GM18519 (cell line): Measurements from ENCODE around the gene GEN1.

Source experiments
- ATAC-seq: cut with Tn5 transposase; IDR thresholded peaks from one replicate; pipeline ENCODE4 v1.9.1; 2021; ENCODE audit warnings: mild to moderate bottlenecking, moderate library complexity; ENCODE audit not compliant: unreplicated experiment, low FRiP score

Gene GEN1

DNA sequence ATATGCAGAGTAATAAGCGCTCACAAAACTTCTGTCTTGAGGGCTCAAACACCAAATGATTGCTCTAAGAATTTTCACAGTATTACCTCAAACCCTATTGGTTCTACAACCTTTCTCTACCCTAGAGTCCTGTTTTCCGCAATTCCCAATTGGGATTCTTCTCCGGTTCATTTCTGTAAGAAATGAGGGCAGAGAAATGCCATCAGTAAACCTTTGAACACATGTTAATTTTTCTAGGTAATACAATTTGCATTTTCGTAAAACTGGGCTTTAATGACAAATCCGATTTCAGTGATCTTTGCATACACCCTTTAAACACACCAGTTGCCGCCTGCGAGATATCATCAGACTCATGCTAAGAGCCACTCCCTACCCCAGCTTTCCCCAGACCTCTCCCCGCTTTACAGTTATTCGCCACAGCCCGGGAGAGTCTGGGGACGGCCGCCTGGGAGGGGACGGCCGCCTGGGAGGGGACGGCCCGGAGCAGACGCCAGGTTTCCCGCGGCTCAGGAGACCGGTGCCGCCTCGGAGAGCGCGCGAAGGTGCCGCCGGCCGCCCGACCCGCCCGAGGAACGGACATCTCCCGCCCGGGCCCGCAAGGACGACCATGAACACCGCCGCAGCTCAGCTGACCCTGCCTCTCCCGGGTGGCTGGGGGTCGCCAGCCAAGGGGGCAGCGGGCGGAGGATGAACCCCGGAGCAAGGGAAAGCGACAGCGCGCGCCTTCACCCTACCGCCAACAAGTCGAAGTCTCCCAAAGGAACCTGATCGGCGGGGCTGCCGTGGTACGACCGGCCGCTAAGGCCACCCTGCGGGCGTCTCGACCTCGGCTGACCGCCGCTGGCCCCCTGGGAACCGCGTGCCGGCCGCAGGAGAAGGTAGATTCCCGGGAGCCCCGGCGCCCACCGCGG is 791 bp upstream of the GEN1 start:
- peak; percentile 27 for ATAC-seq

DNA sequence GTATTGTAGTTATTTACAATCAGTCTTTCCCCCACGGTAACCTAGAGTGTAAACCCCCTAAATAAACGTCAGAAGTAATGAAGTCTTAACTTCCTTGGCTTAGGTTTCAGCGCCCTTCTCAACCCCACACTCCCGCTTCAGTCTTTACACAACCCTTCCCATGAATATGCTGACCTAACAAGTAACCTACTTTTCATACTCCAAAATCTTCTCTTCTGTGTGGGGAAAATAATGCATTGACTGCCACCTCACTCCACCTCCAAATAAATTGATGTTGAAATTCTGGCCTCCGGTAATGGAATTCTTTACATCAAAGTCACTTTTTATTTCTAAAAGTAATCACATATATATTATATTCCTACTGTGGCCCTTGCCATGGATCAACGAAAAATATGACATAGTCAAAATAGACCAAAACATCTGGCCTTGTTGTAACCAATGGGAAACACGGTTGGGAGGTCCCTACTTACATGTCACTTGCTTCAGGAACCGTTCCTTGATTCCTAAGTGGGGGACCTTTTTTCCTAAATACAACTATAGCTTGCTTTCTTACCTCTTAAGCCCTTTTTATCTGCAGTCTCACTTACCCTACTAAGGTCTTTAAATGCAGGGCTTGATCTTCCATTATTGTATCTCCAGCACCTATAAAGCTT is 961 bp downstream of the GEN1 start:
- no peak for ATAC-seq

DNA sequence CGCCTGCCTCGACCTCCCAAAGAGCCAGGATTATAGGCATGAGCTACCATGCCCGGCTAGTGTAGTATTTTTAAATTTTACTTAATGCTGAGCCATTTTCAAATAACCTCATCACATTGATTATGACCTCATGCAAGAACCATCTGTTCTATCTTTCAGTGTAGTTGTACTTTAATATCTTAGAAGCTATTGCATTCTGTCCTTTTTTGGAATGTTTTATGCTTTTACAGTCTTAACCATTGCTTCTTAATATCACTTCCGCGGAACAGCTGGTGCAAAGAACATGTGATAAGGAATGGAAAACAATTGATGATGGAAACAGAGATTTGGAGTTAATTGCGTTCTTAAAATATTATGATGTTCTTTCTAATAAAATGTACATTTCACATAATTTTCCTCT is 2.7 kb downstream of the GEN1 start:
- no peak for ATAC-seq

DNA sequence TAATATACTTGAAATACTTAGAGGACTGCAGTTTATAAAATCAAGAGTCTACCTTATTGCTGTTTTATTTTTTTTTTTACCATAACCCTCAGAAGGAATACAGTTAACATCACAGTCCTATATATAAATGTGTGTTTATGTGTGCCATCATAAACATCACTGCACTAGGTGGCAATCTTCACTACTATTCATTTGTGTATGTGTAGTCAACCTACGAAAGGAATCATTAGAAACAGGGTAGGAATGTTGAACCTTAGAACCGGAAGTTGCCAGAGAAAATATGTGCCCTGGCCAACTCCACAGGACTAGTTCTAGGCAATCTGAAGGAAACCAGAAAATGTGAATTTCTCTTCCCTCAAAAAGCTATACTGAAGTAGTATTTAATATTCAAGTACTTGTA is 3.4 kb downstream of the GEN1 start:
- no peak for ATAC-seq

DNA sequence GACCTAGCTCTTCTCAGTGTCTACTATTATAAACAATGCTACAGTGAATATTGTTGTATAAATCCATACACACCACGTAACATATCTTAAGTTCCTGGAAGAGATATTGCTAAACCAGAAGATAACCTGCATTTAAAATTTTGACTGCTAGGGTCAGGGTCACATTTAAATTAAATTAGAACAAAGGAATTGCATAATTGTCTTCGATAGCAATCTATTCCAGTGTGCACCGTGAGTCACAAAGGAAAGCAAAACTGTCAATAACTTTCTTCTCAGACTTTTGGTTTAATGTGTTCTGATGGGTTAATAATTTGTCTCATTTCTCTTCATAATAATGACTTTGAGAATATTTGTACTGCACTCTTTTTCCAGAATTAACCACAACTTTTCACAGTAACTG is 4.2 kb downstream of the GEN1 start:
- ATAC-seq: no peak

DNA sequence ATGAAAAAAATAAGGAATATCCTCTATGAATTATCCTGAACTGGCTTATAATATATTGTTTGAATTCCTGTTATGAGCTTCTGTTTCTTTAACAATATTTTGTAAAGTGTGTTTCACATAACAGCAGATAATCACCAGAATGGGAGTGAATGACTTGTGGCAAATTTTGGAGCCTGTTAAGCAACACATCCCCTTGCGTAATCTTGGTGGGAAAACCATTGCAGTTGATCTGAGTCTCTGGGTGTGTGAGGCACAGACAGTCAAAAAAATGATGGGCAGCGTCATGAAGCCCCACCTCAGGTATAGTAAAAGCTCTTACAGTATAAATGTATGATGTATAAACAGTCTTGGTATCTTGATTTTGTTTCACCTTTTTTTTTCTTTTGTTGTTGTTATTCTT is 5.9 kb downstream of the GEN1 start:
- no peak for ATAC-seq

DNA sequence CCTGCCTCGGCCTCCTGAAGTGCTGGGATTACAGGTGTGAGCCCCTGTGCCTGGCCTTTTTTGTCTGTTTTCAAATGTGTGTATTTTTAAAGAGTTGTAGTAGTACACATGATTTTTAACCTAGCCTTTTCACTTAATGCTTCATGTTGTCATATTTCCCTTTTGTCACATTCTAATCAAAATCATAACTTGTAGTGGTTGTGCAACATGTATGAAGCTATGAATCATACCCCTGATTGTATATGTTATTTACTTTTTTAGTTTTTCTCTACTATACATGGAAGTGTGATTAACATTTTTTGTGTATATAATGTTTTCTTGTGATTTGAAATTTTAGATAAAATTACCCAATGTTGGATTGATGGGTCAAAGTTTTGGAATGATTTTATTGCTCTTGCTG is 8.5 kb downstream of the GEN1 start:
- ATAC-seq: no peak

DNA sequence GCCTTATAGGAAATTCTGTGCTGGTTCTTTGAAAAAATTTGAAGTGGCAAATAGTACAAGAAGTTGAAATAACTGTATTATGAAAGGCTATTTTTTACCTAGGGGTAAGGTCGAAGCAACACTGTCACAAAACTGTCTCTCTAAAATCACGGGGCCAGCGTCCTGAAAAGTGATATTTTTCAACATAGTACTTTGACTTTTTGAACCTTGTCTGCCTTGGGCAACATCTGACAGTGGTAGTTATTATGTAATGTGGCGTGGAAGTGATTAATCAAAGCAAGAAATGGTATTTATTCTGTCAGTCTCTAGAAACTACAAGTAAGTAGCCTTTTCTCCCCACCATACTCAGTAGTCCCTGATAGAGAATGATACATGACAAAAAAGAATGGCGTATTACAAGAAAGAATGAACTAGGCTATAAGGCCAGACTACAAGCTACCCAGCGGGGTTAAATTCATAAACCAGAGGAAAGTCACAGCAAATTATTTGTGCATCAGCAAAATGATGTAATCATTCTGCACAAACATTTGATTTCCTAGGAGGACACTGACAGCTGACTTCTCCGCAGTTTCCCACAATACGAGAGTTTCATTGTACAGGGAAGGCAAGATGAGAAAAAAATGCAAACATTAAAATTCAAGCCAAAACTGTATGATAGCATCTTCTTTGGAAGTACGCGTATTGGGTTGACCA is 9.8 kb downstream of the GEN1 start:
- ATAC-seq: no peak

DNA sequence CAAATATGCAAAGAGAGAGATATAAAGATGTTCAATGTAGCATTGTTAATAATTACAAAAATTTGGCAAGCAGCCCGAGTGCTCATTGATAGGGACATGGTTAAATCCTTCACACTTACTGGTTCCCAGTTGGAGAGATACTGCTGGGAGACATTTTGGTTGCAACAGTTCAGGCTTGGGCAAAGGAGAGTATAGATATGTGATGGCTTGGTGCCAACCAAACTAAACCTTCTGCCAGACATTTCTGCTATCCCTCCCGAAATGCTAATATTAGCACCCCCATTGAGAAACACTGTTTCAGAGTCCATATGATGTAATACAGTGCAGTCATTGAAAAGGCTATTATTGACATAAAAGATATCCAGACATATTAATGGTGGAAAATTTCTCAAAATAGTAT is 11.5 kb downstream of the GEN1 start:
- ATAC-seq: no peak

DNA sequence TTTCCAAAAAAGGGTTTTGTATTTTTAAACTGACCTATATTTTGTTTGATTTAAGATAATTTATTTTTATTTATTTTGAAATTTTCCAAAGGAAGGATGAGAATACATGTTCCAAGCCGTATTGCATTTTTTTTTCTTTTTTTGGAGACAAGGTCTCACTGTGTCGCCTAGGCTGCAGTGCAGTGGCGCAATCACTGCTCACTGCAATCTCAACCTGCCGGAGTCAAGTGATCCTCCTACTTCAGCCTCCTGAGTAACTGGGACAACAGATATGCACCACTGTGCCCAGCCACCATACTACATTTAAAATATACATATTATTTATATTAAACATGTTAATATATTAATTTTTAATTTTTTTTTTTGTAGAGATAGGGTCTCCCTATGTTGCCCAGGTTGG is 15.0 kb downstream of the GEN1 start:
- ATAC-seq: no peak

DNA sequence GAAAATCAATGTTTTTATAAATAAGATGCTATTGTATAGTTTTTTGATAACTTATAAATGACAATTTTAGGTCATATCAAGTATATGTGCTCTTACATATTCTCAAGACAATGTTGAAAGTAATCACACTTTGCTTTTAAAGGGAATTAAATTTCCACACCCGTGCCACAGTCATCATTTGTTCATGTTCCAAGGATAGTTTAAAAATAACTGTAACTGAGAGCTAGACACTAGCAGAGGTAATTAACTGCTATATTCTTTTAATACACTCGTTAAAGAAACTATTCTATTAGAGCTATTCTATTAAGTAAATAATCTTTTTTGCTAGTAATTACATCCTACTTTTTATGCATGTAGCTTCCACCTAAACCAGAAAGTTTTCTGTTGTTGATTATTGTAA is 18.0 kb downstream of the GEN1 start:
- ATAC-seq: no peak

DNA sequence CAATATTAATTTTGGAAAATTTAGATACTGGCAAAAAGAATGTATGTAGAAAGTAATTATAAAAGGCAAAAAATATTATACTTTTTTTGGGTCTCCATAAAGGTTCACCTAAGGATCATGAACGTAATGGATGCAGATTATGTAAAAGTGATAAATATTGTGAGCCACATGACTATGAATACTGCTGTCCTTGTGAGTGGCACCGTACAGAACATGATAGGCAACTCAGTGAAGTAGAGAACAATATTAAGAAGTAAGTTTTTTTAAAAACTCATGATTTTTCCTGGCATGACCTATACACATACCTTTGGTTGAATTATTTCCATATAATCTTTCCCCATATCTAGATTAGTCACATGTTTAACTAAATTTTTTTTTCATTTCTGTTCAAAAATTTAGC is 18.6 kb downstream of the GEN1 start:
- ATAC-seq: no peak

DNA sequence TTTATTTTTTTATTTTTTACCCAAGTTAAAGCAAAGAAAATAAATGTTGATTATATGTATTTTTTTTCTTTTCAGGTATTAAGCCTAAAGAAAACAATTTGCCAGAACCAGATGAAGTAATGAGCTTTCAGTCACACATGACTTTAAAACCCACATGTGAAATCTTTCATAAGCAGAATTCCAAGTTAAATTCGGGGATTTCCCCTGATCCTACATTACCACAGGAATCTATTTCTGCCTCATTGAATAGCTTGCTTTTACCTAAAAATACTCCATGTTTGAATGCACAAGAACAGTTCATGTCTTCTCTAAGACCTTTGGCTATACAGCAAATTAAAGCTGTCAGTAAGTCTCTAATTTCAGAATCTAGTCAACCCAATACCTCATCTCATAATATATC is 26.6 kb downstream of the GEN1 start:
- no peak for ATAC-seq

DNA sequence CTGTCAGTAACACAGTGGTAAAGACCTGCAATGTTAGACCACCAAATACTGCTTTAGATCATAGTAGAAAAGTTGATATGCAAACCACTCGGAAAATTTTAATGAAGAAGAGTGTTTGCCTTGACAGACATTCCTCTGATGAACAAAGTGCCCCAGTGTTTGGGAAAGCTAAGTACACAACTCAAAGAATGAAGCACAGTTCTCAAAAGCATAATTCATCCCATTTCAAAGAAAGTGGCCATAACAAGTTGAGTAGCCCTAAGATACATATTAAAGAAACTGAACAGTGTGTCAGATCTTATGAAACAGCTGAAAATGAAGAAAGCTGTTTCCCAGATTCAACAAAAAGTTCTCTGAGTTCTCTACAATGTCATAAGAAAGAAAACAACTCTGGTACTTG is 27.5 kb downstream of the GEN1 start:
- ATAC-seq: no peak

DNA sequence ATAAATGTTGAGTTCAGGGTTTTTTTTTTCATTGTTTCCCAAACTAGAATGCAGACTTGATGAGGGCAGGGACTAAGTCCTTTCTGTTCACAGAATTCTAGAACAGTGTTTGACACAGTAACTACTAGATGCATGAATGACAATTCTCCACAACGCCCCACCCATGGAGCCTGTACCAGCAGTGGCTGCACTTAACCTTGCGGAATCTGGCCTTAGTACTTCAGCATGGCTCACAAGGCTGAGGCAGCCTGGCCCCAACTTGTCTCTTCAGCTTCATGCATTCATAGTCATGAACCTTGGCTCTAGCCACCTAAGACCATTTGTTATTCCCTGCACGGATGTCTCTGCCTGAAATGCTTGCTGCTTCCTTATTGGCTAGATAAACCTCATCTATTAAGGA is 32.8 kb downstream of the GEN1 start:
- no peak for ATAC-seq

DNA sequence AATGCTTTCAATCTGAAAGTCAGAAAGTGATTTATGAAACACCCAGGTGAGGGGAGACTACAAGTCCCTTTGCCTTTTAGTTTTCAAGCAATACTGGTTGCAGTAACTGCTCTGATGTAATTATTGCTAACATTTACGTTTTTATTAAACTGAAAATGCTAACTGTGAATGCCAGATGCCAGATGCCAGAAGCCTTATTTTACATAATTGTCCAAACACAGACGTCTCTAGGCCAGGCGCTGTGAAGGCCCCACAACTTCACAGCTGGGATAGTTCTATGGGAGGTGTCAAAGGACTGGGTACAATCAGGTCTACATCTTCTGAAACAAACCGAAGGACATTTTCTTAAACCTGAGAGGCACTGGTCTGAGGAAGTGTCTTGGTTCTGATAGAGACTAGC is 34.8 kb downstream of the GEN1 start:
- ATAC-seq: no peak

DNA sequence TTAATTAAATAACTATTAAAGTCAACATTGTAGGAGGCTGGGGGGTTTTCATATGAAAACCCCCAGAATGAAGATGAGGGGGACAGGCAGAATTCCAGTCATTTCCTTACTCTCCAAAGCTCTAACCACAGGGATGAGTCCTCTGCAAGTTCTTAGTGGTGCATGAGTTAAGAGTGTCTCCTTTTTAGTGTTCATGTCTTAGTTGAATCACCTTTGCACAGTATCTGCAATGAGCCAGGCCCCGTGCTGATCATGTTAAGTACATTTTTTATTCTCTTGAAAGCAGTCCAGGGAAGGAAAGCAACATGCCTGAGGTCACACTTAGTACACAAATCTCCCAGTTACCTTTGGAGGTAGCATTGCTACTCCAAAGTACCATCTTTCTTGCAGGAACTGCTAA is 36.6 kb downstream of the GEN1 start:
- no peak for ATAC-seq

DNA sequence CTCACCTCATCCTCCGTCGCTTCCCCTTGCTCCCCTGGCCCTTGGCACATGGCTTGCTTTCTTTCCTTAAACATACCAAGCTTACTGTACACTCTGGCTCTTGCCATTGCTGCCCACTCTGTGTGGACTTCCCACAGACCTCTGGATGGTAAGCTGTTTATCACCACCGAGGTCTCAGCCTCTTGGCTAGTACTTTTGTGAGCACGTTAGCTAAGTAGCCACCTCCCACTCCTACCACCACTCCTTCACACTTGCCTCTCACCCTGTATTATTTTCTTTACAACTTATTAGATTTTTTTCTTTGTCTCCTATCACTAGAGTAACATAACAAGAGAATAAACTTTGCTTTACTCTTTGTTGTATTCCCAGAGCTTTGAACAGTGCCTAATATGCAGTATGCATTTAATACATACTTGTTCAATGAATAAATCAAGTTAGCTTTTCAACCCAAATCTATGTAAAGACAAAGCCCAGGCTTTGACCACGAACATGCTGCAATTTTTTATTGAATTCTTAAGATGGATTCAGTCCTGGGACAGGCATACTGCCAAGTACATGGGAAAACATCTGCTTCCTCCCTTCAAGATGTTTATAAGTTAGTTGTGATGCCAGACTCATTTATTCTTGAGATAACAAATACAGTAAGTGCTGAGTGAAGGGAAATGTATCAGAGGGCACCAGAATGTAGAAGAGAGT is 37.3 kb downstream of the GEN1 start:
- ATAC-seq: no peak

DNA sequence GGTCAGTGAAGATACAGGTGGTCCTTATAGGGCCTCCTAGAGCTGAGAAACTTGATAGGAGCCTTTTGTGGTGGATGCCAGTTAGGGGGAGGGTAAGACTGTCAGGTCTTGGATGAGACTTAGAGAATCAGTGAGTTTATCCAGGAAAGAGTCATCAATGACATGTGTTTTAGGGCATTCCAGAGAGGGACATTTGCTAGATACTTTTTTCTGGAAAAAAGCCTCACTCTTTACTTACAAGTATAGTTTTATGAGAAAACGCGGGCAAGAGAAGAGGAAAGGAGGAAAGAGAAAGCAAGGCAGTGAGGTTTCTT is 37.8 kb downstream of the GEN1 start:
- no peak for ATAC-seq

DNA sequence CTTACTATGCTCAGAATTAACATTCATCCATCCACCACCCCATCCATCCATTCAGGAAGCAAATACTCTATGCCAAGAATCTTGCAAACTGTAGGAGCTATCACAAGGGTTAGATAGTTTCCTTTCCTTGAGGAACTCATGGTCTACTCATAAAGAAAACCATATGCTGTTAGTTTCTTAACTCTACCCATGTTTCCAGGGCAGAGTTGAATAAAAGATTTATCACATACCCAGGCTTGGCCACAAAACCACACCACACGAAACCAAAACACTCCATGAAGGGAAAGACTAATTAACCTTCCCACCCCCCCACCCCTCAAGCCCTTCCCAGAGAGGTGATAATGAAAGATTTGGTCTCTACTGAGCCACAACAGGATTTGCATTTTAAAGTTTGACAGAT is 38.6 kb downstream of the GEN1 start:
- no peak for ATAC-seq

DNA sequence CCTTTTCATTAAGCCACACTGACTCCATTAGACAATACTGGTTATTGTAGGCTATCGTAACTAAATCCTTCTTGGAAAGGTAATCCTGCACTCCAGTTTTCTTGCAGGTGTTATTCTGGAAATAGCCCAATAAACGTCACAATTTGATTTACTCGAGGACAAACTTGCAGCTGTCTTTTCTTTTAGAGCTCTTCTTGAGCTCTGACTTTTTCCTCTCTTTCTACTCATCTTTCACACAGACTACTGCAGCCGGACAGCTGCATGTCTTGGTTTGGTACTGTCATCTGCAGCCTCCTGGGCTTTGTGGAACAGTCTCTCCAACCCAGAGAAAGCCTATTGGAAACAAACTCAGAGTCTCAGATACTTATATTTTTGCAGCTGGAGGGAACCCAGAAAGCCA is 39.4 kb downstream of the GEN1 start:
- no peak for ATAC-seq
